HG03175 (cell line): ENCODE data around the gene FASTK.
A peak's percentile ranks its signal among the peaks of the same experiment; 100 is the strongest.

Source experiments
- ATAC-seq: cut with Tn5 transposase; IDR thresholded peaks from one replicate; pipeline ENCODE4 v1.9.1; 2021; ENCODE audit warnings: mild to moderate bottlenecking, moderate library complexity; ENCODE audit not compliant: unreplicated experiment

The FASTK gene

GRCh38 chr7:151083071-151083823 is 2.6 kb upstream of the FASTK start, which contains the start of gene TMUB1:
Gene TMUB1 (minus strand): TSS chr7:151083493. CDS start chr7:151082563, 930 bp downstream.
- peak; percentile 50 for ATAC-seq

GRCh38 chr7:151082141-151083070 is 1.8 kb upstream of the FASTK start:
- ATAC-seq: no peak

GRCh38 chr7:151081170-151082101 is 827 bp upstream of the FASTK start:
- peak; percentile 0 for ATAC-seq

- peak; percentile 10 for ATAC-seq
Measured at GRCh38 chr7:151080067-151080521, 515 bp downstream of the FASTK start.

GRCh38 chr7:151079199-151079910 is 1.3 kb downstream of the FASTK start:
- no peak for ATAC-seq

GRCh38 chr7:151078233-151079040 is 2.2 kb downstream of the FASTK start:
- no peak for ATAC-seq

GRCh38 chr7:151077705-151078232 is 2.8 kb downstream of the FASTK start:
- no peak for ATAC-seq

GRCh38 chr7:151076863-151077704 is 3.5 kb downstream of the FASTK start:
- no peak for ATAC-seq

- ATAC-seq: no peak
Measured at GRCh38 chr7:151075978-151076426, 4.6 kb downstream of the FASTK start.

- ATAC-seq: no peak
Measured at GRCh38 chr7:151075662-151075971, 5.0 kb downstream of the FASTK start.

- no peak for ATAC-seq
Measured at GRCh38 chr7:151074817-151075661, 5.6 kb downstream of the FASTK start.

GRCh38 chr7:151073990-151074389 is 6.6 kb downstream of the FASTK start:
- no peak for ATAC-seq

- no peak for ATAC-seq
Measured at GRCh38 chr7:151071032-151071866, 9.4 kb downstream of the FASTK start.

GRCh38 chr7:151070574-151070960 is 10.0 kb downstream of the FASTK start:
- ATAC-seq: no peak

- ATAC-seq: no peak
Measured at GRCh38 chr7:151069841-151070573, 10.6 kb downstream of the FASTK start.
